Lower lobe of right lung (tissue), 2 donors: ENCODE measurements around the gene MBOAT1. TPM values are rescaled to one million over a fixed set of nuclear protein-coding genes. Genes with fewer than 3 reads are reported as not detected.
"Not testable (repeated sequence)": the region's sequence is repeated elsewhere in the genome, so short reads cannot be mapped to it uniquely, and the experiment has no call there.

Source experiments
- ATAC-seq, 2 donors: fragments of 200-7000 bp; cut with Tn5 transposase; one replicate each; pipeline ENCODE4 v1.9.1; 2020 to 2022; ENCODE audit warnings: mild to moderate bottlenecking in 2 of 2, moderate library complexity in 2 of 2
- DNase-seq: peaks from one replicate; pipeline ENCODE4 v3.0.0-alpha.2; 2020
- H3K27ac ChIP-seq: fragments of 200-600 bp; one replicate; pipeline ENCODE4 v1.8.0; 2022
- H3K27me3 ChIP-seq: fragments of 200-600 bp; one replicate; pipeline ENCODE4 v1.8.0; 2022; ENCODE audit warnings: low read depth
- H3K36me3 ChIP-seq: fragments of 200-600 bp; one replicate; pipeline ENCODE4 v1.8.0; 2022; ENCODE audit warnings: mild to moderate bottlenecking
- H3K4me1 ChIP-seq: fragments of 200-600 bp; one replicate; pipeline ENCODE4 v1.8.0; 2022
- H3K4me3 ChIP-seq: fragments of 200-600 bp; one replicate; pipeline ENCODE4 v1.8.0; 2022; ENCODE audit warnings: mild to moderate bottlenecking
- H3K9me3 ChIP-seq: fragments of 200-600 bp; one replicate; pipeline ENCODE4 v1.8.0; 2022
- CTCF ChIP-seq: fragments of 200-600 bp; IDR thresholded peaks from one replicate; pipeline ENCODE4 v1.8.0; 2022; ENCODE audit warnings: antibody characterized with exemption, mild to moderate bottlenecking
- intact Hi-C: fragments of 100-400 bp; cut with DNase I; formaldehyde crosslinking; loops from one replicate; pipeline ENCODE4 v1.11.0; 2022
- total RNA-seq: library from RNA; stranded (reverse); fragmentation: NEBNext Ultra II Directional; extraction: Animal tissue kit (Norgen Biotek cat#: 25700); gene quantifications from one replicate; pipeline ENCODE4 v1.2.1, GENCODE V29; 2021
- donor health status: DM: no; HTN: yes; CAD: no; lungs with severe emphysema.

MBOAT1 gene
- total RNA-seq, 1 donor from 2014 or later = 13.1 TPM

GRCh38 chr6:20142866-20143265, 69.4 kb downstream of the MBOAT1 start:
- intact Hi-C loops = no loop called here
- TF ChIP-seq CTCF = no peak
- H3K27ac ChIP-seq = no peak overlapping the region
- H3K27me3 ChIP-seq = no peaks in the 10 kb centered on the region
- H3K4me1 ChIP-seq = no peaks in the 10 kb centered on the region
- H3K9me3 ChIP-seq = no peaks in the 10 kb centered on the region
- H3K36me3 ChIP-seq = peaks cover 49% of the 10 kb centered on the region
- no peak for DNase-seq
- no peak overlapping the region for H3K4me3 ChIP-seq
- no peak for ATAC-seq

- ATAC-seq (no peak), DNase-seq (no peak)
- Histone ChIP-seq H3K27ac (no peak overlapping the region), H3K27me3 (no peaks in the 10 kb centered on the region), H3K36me3 (peaks cover 49% of the 10 kb centered on the region), H3K4me1 (no peaks in the 10 kb centered on the region), H3K4me3 (no peak overlapping the region), H3K9me3 (no peaks in the 10 kb centered on the region)
- intact Hi-C loops = no loop called here
- no peak for TF ChIP-seq CTCF
Observed at GRCh38 chr6:20141931-20142330, 70.3 kb downstream of the MBOAT1 start.

- H3K9me3 ChIP-seq, H3K4me3 ChIP-seq, intact Hi-C loops, H3K27ac ChIP-seq, DNase-seq, H3K4me1 ChIP-seq, H3K27me3 ChIP-seq, ATAC-seq: not testable (repeated sequence)
- H3K36me3 ChIP-seq = peaks cover 47% of the 10 kb centered on the region
Observed at GRCh38 chr6:20139127-20139963, 72.9 kb downstream of the MBOAT1 start.

- Histone ChIP-seq H3K27ac (no peak overlapping the region), H3K4me3 (no peak overlapping the region), H3K27me3 (no peaks in the 10 kb centered on the region), H3K36me3 (peaks cover 32% of the 10 kb centered on the region), H3K4me1 (peaks cover 5% of the 10 kb centered on the region), H3K9me3 (no peaks in the 10 kb centered on the region)
- no peak for ATAC-seq
- no peak for DNase-seq
- intact Hi-C loops = no loop called here
- TF ChIP-seq CTCF = no peak
Observed at GRCh38 chr6:20137837-20138236, 74.4 kb downstream of the MBOAT1 start.

GRCh38 chr6:20137240-20137639, 75.0 kb downstream of the MBOAT1 start:
- intact Hi-C loops = no loop called here
- DNase-seq (no peak), ATAC-seq (no peak)
- Histone ChIP-seq H3K4me3 (no peak overlapping the region), H3K4me1 (peaks cover 5% of the 10 kb centered on the region), H3K27me3 (no peaks in the 10 kb centered on the region), H3K27ac (no peak overlapping the region), H3K36me3 (peaks cover 27% of the 10 kb centered on the region), H3K9me3 (no peaks in the 10 kb centered on the region)
- no peak for TF ChIP-seq CTCF

GRCh38 chr6:20135677-20136268, 76.5 kb downstream of the MBOAT1 start:
- no peak for ATAC-seq
- Histone ChIP-seq H3K27me3 (no peaks in the 10 kb centered on the region), H3K36me3 (peaks cover 13% of the 10 kb centered on the region), H3K4me3 (no peak overlapping the region), H3K9me3 (no peaks in the 10 kb centered on the region), H3K4me1 (peaks cover 5% of the 10 kb centered on the region), H3K27ac (no peak overlapping the region)
- intact Hi-C loops = no loop called here
- no peak for DNase-seq
- no peak for TF ChIP-seq CTCF
